Effector CD8-positive, alpha-beta T cell (primary cell): ENCODE measurements around the gene NPY2R.

Source experiments
- DNase-seq: peaks from one replicate; lab custom pipeline; 2025; lab: John Stamatoyannopoulos, UW

NPY2R gene

GRCh38 chr4:155249016-155249566 is 40.7 kb downstream of the NPY2R start:
- no peak for DNase-seq

DNA sequence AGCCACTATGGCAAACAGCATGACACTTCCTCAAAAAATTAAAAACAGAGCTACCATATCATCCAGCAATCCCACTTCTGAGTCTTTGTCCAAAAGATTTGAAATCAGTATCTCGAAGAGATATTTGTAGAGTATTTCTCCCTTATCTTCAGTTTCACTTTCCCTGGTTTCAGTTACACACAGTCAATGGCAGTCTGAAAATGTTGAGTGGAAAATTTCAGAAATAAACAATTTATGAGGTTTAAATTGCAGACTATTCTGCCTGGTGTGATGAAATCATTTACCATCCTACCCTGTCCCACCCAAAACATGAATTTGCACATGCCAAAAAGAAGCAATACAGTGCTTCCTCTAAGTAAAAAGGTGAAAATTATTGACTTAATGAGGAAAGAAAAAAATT is 43.9 kb downstream of the NPY2R start:
- no peak for DNase-seq

- DNase-seq = no peak
These were observed 55.0 kb downstream of the NPY2R start for GRCh38 chr4:155263480-155263879.

- no peak for DNase-seq
These were observed 56.7 kb downstream of the NPY2R start for GRCh38 chr4:155265113-155265512.
